ENCODE results near the gene ECPAS.

GRCh38 chr9:111436571-111436970 is 47.6 kb downstream of the ECPAS start:
- TF ChIP-seq, protein P1, sequence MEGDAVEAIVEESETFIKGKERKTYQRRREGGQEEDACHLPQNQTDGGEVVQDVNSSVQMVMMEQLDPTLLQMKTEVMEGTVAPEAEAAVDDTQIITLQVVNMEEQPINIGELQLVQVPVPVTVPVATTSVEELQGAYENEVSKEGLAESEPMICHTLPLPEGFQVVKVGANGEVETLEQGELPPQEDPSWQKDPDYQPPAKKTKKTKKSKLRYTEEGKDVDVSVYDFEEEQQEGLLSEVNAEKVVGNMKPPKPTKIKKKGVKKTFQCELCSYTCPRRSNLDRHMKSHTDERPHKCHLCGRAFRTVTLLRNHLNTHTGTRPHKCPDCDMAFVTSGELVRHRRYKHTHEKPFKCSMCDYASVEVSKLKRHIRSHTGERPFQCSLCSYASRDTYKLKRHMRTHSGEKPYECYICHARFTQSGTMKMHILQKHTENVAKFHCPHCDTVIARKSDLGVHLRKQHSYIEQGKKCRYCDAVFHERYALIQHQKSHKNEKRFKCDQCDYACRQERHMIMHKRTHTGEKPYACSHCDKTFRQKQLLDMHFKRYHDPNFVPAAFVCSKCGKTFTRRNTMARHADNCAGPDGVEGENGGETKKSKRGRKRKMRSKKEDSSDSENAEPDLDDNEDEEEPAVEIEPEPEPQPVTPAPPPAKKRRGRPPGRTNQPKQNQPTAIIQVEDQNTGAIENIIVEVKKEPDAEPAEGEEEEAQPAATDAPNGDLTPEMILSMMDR (IDR thresholded peaks at IDR 0.05; ENCODE audit: insufficient read depth, low read length, poor library complexity, severe bottlenecking), result no peak
- TF ChIP-seq EZH2phosphoT487 (conservative IDR thresholded peaks at IDR 0.05; ENCODE audit: low read length), result no peak

All from SU-DHL-6 (cell line).